ENCODE data around the gene TMEM119.
"Not testable (repeated sequence)": the region's sequence is repeated elsewhere in the genome, so short reads cannot be mapped to it uniquely, and the experiment has no call there.

TMEM119 gene

DNA sequence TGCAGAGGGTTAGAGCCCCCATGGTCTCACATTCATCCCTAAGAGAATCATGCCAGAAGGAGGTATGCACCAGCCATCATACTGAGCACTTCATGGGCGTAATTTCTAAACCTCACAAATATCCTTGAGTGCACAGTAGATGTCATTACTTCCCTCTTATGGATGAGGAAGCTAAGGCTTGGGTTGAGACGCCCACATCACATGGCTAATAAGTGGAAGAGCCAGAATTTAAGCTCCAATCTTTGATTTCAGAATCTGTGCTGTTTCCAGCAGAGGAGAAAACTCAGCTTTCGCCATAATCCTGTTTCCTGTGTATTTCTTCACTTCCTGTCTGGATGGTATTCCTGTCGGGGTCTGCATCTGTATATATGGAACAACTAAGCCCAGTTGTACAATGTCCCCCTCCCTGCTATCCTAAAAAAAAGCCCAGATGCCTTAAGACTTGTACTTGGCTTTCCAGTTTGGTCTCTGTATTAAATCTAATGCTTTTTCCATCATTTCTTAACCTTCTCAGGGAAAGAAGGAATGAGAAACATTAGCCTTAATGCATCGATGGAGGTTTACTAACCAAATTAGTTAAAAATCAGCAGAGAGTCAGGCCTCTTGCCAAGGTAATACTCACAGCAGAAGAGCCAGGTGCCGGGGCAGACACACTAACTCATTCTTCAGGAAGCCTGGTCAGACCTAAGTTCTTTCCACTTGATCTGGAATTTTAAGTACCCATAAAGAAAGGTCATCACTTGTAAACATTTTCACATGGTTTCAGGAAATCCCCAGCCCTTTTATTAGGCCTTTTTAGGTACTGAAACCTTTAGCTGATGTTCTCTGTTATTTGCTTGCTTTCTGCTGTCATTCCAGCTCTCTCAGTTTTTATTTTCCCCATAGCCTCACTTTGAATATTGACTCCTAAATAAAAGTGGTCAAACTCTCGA lies 30.2 kb downstream of the TMEM119 start:
- no peak for DNase-seq (ENCODE audit: low read depth in 3 of 3, low spot score in 1 of 3)

DNA sequence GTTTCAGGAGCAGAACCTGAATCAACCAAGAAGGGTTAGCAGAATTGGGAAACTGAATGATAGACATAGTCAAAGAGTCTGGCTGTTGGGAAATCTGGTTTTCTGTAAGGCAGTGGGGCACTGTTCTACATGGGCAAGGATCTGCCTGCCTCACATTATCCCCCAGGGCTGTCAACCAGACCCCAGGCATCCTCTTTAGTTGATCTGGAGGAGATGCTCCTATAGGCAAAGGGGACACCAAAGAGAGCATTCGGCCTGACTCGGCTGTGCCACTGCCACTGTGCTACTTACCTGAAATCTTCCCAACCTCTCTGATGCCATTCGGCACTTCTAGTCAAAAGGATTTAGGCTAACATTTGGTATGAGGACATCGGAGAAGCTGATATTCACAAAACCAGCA lies 31.4 kb downstream of the TMEM119 start:
- DNase-seq (ENCODE audit: low read depth in 3 of 3, low spot score in 1 of 3), result no peak

DNA sequence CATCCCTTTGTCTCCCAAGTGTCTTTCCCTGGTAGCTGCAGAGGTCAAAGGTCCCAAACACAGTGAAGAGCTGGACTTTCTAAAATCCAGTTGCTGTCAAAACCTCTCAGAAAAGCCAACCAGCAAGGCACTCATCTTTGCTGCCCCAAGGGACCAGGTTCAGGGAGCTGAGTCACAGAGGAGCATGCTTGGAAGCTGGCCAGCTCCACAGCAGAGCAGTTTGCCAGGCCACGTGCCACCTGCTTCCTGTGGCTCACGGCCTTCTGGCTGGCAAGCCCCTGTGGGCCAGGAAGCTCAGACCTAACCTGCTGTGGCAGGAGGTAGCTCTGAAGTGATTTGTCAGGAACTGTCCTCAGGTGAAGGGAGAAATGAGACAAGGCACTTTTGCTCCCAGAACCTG lies 31.9 kb downstream of the TMEM119 start:
- peak; percentile 27 to 53 (median 37) for DNase-seq (ENCODE audit: low read depth in 3 of 3, low spot score in 1 of 3)

DNA sequence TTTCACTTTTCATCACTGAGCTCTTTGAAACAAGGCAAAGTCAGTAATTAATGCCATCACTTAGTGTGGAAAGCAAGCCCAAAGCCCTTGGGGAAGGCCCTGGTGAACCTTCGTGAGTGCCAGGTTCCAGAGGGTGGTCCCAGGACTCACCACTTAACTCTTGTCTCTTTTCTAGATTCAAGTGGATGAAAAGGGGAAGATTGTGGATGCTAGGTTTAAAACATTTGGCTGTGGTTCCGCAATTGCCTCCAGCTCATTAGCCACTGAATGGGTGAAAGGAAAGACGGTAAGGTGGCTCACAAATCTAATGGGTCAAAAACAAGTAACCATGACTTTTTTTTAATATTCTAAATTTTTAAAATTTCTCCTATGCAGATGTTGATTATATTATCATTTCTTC lies 32.7 kb downstream of the TMEM119 start:
- DNase-seq (ENCODE audit: low read depth in 3 of 3, low spot score in 1 of 3), result no peak

DNA sequence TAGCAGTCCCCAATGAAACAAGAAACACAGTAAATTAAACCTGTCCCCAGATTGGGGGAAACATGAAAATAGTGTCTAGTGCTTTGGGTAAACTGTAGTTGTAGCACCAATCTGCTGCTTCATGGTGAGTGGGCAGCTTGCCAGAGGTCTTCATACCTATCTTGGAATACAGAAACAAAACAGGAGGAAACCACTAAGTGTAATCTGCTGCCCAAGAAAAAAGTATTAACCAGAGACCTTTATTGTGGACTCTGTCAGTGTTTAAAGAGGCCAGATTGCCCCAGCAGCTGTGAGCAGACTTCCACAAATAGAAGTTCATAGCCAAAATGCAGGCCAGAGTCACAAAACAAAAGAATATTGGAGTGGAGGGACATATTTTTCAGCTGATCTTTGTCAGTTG lies 33.2 kb downstream of the TMEM119 start:
- DNase-seq (ENCODE audit: low read depth in 3 of 3, low spot score in 1 of 3), result no peak

DNA sequence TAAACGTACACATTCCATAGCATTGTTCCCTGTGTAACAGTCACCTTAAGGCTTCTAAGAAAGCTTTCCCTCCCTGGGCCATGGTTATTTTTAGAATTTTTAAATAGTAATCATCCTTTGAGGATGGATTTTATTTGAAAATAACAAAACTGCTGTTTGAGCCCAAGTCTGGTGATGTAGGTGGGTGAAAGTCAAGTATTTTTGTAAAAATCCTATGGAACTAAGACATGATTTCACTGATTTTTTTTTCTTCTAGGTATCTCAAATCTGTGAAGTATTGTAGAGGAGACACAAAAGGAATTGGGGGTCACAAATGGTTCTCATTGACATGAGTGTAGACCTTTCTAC lies 34.1 kb downstream of the TMEM119 start:
- DNase-seq (ENCODE audit: low read depth in 3 of 3, low spot score in 1 of 3), result no peak

DNA sequence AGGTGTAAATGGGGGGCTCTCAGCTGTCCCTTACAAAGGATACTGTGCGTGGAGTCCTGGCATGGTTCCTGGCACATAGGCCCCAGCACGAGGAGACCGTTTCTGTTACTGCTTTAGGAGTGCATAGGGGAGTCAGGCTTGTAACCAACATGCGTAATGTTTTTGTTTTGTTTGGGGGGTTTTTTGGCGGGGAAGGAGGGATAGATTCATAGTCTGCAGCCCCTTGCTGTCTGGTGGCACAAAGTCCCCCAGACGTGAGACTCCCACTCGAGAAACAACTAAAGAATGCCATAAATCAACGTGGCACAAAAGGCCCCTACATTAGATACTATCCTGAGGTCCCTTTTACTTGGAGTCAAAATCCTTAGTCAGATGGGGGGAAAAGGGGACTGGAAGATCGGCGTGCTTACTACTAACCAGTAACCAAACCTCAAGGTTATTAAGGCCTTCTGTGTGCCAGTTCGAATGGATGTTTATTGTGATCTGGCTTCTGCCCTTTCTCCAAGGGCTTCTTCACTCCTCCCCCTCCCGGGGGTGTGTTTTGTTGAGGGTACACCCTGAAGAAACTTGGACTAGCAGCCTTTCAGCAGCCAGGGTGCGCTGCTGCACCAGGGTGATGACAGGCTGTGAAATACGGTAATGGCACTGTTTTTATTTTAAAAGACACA lies 34.6 kb downstream of the TMEM119 start:
- peak; percentile 58 to 70 (median 68) for DNase-seq (ENCODE audit: low read depth in 3 of 3, low spot score in 1 of 3)

DNA sequence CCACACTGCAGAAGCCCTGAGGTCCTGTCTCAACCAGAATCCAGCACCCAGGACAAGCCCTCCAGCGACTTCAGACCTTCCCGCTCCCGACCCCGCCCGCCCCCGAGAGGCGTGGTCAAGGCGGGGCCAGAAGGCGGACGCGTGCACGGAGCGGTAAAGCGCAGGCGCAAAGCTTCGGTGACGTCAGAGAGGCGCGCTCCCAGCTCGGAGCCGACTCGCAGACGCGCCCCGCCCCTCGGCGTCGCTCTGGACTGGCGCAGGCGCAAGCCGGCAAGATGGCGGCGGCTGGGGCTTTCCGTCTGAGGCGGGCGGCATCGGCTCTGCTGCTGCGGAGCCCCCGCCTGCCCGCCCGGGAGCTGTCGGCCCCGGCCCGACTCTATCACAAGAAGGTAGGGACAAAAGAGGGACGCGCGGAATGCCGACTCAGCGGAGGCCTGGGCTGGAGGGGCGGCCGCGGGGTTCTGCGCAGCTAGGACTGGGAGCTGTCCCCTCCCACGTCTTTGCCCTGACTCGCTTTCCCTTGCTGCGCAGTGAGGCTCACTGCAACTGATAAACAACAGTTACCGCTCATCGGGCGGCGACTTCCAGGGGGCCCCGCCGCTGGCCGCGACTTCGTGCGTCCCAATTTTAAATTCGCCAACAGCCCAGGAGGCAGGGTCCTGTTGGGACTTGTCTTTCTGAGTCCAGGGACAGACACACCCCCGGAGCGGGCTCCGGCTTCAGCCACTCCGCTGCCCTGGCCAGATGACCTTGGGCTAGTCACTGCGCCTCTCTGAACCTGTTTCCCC lies 35.3 kb downstream of the TMEM119 start, which contains the start of gene ISCU:
ISCU (plus strand) TSS at position 249 of the 788 bp plus-strand sequence; CDS start at position 276, 27 bp downstream.
- peak; percentile 97 to 99 (median 99) for DNase-seq (ENCODE audit: low read depth in 3 of 3, low spot score in 1 of 3)

DNA sequence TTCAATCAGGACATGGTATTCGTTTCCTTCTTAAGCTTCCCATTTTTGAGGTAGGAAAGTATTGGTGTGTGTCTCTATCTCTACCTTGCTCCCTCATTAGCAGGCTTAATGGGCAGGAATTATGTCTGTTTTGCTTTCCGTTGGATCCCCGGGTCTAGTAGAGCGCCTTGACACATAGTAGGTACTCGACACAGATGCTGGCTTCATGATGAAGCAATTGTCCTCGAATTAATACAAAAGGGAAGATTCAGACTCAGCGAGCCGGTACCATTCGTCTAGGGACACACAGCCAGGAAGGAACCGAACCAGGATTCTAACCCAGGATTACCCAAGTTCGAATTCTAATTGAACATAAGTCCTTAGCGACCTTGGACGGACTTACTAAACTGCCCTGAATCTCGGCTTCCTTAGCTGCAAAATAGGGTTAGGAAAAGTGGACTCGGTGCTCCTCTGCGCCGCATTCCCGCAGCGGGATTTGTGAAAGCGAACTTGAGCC lies 36.0 kb downstream of the TMEM119 start:
- no peak for DNase-seq (ENCODE audit: low read depth in 3 of 3, low spot score in 1 of 3)

DNA sequence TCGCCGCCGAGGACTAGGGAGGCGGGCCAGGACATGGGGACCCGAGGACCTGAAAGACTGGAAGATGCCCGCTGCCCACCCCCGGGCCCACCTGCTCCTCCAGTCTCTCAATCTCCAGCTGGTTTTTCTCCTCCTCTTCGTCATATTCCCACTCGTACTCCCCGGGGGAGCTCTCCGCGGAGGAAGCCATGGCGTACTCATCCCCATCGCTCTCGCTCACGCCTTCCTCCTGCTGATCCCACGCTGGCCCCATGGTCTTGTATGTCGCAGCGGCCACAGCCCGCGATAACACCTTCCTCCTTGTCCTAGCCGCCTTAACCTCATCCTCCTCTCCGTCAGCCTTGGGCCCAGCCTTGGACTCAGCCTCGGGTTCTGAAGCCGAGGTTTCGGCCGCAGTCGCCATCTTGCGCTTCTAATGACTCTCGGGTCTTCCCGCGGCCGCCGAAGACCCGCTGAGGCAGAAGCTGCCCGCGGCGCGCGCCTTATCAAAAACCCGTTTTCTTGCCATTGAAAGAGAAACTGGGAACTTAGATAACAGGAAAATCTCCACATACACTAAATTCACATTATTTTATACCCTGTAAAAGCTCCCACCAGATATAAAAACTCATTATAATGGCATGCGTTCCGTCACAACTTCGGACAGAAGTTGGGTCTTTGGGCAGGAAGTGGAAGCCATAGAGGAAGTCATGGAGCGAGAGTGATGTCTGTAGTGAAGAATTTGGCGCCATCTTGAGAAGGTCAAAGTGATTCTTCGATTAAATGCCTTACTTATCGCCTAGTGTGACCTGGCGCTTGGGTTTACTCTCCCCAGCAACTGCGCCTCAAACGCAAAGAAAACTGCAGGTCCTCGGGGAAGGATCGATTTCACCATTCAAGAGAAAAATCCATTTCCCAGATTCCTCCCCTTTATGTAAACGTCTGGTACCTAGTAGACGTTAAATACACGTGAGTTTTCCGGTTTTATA lies 36.8 kb downstream of the TMEM119 start, which contains the start of gene SART3:
SART3 (minus strand) TSS at position 422 of the 968 bp plus-strand sequence; CDS start at position 403, 19 bp downstream.
- peak; percentile 40 to 65 (median 55) for DNase-seq (ENCODE audit: low read depth in 3 of 3, low spot score in 1 of 3)

DNA sequence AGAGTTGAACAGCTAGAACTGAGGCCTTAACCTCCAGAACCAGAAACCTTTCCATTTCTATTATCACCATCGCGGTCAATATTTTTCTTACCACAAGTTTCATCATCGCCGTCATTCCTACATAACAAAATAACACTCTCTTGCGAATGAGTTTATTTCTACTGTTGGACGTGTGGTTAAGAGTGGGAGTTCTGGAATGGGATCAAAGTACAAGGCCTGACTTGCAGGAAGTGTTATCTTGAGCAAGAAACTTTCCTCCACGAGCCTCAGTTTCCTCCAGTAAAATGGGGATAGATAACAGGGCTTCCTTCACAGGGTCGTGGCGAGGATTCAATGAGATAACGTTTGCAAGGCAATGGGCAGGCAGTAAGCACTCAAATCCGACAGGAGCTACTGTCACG lies 37.6 kb downstream of the TMEM119 start:
- DNase-seq (ENCODE audit: low read depth in 3 of 3, low spot score in 1 of 3), result no peak

DNA sequence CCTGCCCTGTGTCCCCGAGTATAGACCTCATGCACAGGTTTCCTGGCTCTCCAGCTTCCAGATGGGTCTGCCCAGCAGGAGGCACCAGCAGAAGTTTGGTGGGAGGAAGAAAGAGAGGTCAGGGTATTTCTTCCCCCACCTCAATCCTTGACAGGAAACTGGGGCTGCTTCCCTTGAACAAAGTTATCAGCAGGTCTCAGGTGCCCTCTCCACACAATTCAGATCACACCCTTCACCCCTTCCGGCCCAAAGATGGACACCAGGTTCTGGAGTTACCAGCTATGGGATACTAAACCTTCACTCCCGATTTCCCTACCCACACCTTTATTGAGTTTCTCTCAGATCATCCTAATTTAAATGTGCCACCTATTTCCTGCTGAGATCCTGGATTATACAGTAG lies 38.1 kb downstream of the TMEM119 start:
- no peak for DNase-seq (ENCODE audit: low read depth in 3 of 3, low spot score in 1 of 3)

DNA sequence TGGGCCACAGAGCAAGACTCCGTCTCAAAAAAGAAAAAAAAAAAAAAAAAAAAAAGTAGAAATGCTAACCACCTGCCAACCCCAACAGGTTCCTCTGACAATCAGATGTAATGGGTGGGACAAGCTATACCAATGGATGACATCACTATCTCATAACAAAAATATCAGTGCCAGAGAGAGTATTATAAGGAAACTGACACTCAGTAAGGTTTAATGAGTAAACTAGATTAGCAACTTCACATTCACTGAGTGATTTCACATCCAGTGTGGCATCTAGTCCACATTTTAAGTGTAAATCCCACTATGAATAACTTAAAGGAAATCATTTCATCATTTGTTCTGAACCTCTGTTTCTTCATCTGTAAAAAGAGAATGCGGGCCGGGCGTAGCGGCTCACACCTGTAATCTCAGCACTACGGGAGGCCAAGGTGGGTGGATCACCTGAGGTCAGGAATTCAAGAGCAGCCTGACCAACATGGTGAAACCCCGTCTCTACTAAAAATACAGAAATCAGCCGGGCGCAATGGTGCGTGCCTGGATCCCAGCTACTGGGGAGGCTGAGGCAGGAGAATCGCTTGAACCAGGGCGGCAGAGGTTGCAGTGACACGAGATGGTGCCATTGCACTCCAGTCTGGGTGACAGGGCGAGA lies 38.8 kb downstream of the TMEM119 start:
- no peak for DNase-seq (ENCODE audit: low read depth in 3 of 3, low spot score in 1 of 3)

DNA sequence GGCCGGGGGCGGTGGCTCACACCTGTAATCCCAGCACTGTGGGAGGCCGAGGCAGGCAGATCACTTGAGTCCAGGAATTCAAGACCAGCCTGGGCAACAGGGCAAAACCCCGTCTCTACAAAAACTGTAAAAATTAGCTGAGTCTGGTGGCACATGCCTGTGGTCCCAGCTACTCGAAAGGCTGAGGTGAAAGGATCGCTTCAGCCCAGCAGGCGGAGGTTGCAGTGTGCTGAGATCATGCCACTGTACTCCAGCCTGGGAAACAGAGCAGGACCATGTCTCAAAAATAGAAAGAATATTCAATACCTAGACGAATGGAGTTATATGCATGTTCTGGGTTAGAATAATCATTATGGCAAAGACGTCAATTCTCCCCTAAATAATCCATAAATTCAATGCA lies 42.5 kb downstream of the TMEM119 start:
- DNase-seq (ENCODE audit: low read depth in 3 of 3, low spot score in 1 of 3), result not testable (repeated sequence)

DNA sequence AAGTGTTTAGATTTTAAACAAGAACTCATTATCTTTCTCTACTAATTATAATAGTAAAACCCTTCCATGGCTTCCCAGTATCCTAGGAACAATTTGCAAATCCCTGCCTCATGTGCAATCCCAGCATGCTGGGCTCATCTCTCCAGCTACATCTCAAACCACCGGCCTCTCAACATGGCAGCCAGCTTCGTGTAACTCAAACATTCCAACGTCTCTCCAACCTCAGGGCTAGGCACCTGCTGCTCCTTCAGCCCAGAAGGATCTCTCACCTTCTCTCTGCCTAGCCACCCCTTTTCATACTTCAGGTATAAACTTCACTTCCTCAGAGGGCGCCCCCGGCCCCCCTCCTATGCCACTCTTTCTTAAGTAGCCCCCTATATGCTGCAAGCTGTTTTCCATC lies 44.1 kb downstream of the TMEM119 start:
- no peak for DNase-seq (ENCODE audit: low read depth in 3 of 3, low spot score in 1 of 3)

DNA sequence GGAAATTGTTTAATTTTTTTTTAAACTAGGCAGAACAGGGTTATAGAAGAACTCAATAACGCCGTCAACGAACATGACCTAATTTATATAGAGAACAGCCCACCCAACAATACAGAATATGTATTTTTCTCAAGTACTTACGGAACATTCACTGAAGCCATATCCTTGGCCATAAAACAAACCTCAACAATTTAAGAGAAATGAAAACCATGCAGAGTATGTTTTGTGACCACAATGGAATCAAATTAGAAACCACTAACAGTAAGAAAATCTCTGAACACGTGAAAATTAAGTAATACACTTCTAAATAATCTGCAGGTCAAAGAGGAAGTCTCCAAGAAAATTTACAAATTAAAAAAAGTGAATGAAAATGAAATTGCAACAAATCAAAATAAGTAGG lies 46.3 kb downstream of the TMEM119 start:
- no peak for DNase-seq (ENCODE audit: low read depth in 3 of 3, low spot score in 1 of 3)

DNA sequence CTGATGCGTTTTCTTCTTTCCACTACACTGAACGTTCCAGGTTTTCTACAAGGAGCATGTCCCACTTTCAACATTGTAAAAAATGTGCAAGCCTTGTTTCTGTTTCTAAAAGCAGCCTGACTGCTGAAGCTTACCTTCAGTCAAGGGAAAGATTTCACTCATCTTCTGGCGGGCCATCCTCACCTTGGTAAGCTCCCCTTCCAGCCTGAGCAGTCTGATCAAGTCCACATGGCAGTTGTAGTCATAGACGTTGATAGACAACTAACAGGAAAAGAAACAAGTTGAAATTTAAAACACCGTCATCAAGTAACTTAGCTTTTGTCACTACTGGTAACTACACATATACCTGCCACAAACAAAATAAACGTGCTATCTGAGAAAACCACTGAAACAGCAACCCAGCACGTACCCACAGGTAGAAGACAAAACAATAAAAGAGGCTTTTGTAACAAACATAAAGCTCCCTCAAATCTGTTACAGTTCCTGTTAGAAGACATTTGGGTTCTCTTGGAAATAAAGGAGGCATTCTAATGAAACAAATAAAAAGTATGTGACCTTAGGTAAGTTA lies 48.8 kb downstream of the TMEM119 start:
- DNase-seq (ENCODE audit: low read depth in 3 of 3, low spot score in 1 of 3), result no peak

DNA sequence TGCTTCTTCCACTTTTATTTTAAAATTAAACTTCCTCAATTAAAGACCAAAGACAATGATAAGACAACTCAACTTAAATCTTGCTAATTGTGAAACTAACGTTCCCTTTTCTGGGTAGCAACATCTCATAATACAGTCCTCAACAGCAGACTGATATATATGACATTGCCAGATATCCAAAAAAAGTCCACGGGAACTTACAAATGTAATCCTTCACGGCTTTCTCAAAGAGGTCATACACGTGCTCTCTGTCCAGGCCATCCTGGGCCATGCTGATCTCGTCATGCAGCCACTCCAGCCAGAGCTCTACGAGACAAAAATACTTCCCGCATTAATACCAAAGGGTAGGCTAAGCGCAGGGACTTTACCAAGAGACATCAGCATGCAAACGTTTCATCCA lies 50.2 kb downstream of the TMEM119 start:
- DNase-seq (ENCODE audit: low read depth in 3 of 3, low spot score in 1 of 3), result no peak

DNA sequence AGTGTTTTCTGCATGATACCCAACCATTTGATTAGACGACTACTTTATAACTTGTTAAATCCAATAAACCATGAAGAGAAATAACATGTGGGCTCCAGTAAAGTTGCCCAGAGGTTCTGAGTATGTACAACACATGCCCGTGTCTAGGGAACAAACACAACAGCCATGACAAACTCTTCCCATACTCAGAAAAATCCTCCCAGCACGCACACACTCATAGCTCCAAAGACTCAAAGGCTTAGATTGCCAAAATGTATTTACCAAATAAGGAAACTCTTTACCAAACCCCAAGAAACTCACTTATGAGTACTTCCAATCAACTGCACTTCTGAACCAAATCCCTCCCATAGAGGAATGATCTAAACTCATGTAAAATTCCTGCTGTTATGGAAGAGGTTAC lies 54.2 kb downstream of the TMEM119 start:
- no peak for DNase-seq (ENCODE audit: low read depth in 3 of 3, low spot score in 1 of 3)

Measured in stimulated activated CD4-positive, alpha-beta T cell treated with anti-CD3 and anti-CD28 coated beads, TNF-alpha, amount 100 ng/mL, for 1 hour (primary cell).